Measurements from ENCODE around the gene STN1.

- TF ChIP-seq CTCF (IDR thresholded peaks at IDR 0.05) = no peak
- TF ChIP-seq POLR2A (IDR thresholded peaks at IDR 0.05) = no peak
These were observed 34.0 kb upstream of the STN1 start for GRCh38 chr10:103951942-103952341.

All from Peyer's patch (tissue), 4 donors.